Sciatic nerve (tissue), 2 donors: ENCODE results near the gene FCRL2. TPM values are rescaled to one million over a fixed set of nuclear protein-coding genes. Genes with fewer than 3 reads are reported as not detected.
"Not testable (repeated sequence)": the region's sequence is repeated elsewhere in the genome, so short reads cannot be mapped to it uniquely, and the experiment has no call there.

Source experiments
- ATAC-seq: fragments of 200-7000 bp; cut with Tn5 transposase; one replicate; pipeline ENCODE4 v1.9.1; 2020; ENCODE audit warnings: mild to moderate bottlenecking, moderate library complexity
- DNase-seq: peaks from one replicate; pipeline ENCODE4 v3.0.0-alpha.2; 2020; ENCODE audit warnings: low spot score
- intact Hi-C: fragments of 100-400 bp; cut with DNase I; formaldehyde crosslinking; loops from one replicate; pipeline ENCODE4 v1.14.2; 2022
- total RNA-seq: library from RNA; stranded (reverse); fragmentation: NEBNext Ultra II Directional; extraction: Animal tissue kit (Norgen Biotek cat#: 25700); gene quantifications from one replicate; pipeline ENCODE4 v1.2.1, GENCODE V29; 2021
- donor health status: DM: no; HTN: no; CAD: no.
- donor health status: DM: no; HTN: no; CAD: no.

Gene FCRL2
- total RNA-seq, 1 donor from 2014 or later = 0.31 TPM

- no peak for DNase-seq
- no peak for ATAC-seq
- intact Hi-C loops = no loop called here
Observed at GRCh38 chr1:157770442-157771043, 6.4 kb downstream of the FCRL2 start.

GRCh38 chr1:157766792-157767191 is 10.1 kb downstream of the FCRL2 start:
- intact Hi-C loops = no loop called here
- ATAC-seq = no peak
- no peak for DNase-seq

- intact Hi-C loops = no loop called here
- ATAC-seq = no peak
- DNase-seq = no peak
Observed at GRCh38 chr1:157758018-157758417, 18.9 kb downstream of the FCRL2 start.

GRCh38 chr1:157753611-157754010 is 23.3 kb downstream of the FCRL2 start:
- DNase-seq (no peak), ATAC-seq (no peak)
- intact Hi-C loops = no loop called here

GRCh38 chr1:157751283-157751682 is 25.6 kb downstream of the FCRL2 start:
- ATAC-seq (no peak), DNase-seq (no peak)
- intact Hi-C loops = no loop called here

GRCh38 chr1:157748262-157748817 is 28.6 kb downstream of the FCRL2 start:
- ATAC-seq (no peak), DNase-seq (no peak)
- intact Hi-C loops = no loop called here

GRCh38 chr1:157739229-157739901 is 37.6 kb downstream of the FCRL2 start:
- intact Hi-C loops = no loop called here
- no peak for DNase-seq
- ATAC-seq = no peak

GRCh38 chr1:157735991-157736390 is 40.9 kb downstream of the FCRL2 start:
- DNase-seq, intact Hi-C loops: not testable (repeated sequence)

GRCh38 chr1:157734321-157734720 is 42.6 kb downstream of the FCRL2 start:
- ATAC-seq (no peak), DNase-seq (no peak)
- intact Hi-C loops = no loop called here

More at GRCh38 chr1:157735991-157736390, 40.9 kb downstream of the FCRL2 start:
- not testable (repeated sequence) for ATAC-seq

- DNase-seq = no peak
- ATAC-seq = no peak
- intact Hi-C loops = no loop called here
Observed at GRCh38 chr1:157732755-157733154, 44.2 kb downstream of the FCRL2 start.

- DNase-seq (no peak), ATAC-seq (no peak)
- intact Hi-C loops = no loop called here
Observed at GRCh38 chr1:157725221-157725577, 51.7 kb downstream of the FCRL2 start.

- intact Hi-C loops = no loop called here
- DNase-seq (no peak), ATAC-seq (no peak)
Observed at GRCh38 chr1:157724537-157725220, 52.3 kb downstream of the FCRL2 start.

GRCh38 chr1:157723157-157723556 is 53.8 kb downstream of the FCRL2 start:
- intact Hi-C loops = no loop called here
- no peak for ATAC-seq
- no peak for DNase-seq

GRCh38 chr1:157721985-157722384 is 54.9 kb downstream of the FCRL2 start:
- intact Hi-C loops = no loop called here
- DNase-seq = no peak
- ATAC-seq = no peak

GRCh38 chr1:157715736-157716135 is 61.2 kb downstream of the FCRL2 start:
- DNase-seq (no peak), ATAC-seq (no peak)

GRCh38 chr1:157711802-157712201 is 65.1 kb downstream of the FCRL2 start:
- no peak for ATAC-seq
- no peak for DNase-seq
- intact Hi-C loops = no loop called here

More at GRCh38 chr1:157715736-157716135, 61.2 kb downstream of the FCRL2 start:
- intact Hi-C loops = no loop called here

- ATAC-seq = no peak
- intact Hi-C loops = no loop called here
- DNase-seq = no peak
Observed at GRCh38 chr1:157704878-157705277, 72.1 kb downstream of the FCRL2 start.

GRCh38 chr1:157703981-157704380 is 73.0 kb downstream of the FCRL2 start:
- intact Hi-C loops = no loop called here

GRCh38 chr1:157702308-157702825 is 74.6 kb downstream of the FCRL2 start:
- DNase-seq (no peak), ATAC-seq (no peak)
- intact Hi-C loops = no loop called here

More at GRCh38 chr1:157703981-157704380, 73.0 kb downstream of the FCRL2 start:
- no peak for ATAC-seq
- no peak for DNase-seq

- intact Hi-C loops = no loop called here
- ATAC-seq (no peak), DNase-seq (no peak)
Observed at GRCh38 chr1:157700732-157701131, 76.2 kb downstream of the FCRL2 start, which contains the start of gene FCRL3. Gene FCRL3 (minus strand): TSS chr1:157700769. CDS start chr1:157700489, 280 bp downstream.
